Measurements from ENCODE around the gene TBCK.
"Not testable (repeated sequence)": the region's sequence is repeated elsewhere in the genome, so short reads cannot be mapped to it uniquely, and the experiment has no call there.

Gene TBCK

DNA sequence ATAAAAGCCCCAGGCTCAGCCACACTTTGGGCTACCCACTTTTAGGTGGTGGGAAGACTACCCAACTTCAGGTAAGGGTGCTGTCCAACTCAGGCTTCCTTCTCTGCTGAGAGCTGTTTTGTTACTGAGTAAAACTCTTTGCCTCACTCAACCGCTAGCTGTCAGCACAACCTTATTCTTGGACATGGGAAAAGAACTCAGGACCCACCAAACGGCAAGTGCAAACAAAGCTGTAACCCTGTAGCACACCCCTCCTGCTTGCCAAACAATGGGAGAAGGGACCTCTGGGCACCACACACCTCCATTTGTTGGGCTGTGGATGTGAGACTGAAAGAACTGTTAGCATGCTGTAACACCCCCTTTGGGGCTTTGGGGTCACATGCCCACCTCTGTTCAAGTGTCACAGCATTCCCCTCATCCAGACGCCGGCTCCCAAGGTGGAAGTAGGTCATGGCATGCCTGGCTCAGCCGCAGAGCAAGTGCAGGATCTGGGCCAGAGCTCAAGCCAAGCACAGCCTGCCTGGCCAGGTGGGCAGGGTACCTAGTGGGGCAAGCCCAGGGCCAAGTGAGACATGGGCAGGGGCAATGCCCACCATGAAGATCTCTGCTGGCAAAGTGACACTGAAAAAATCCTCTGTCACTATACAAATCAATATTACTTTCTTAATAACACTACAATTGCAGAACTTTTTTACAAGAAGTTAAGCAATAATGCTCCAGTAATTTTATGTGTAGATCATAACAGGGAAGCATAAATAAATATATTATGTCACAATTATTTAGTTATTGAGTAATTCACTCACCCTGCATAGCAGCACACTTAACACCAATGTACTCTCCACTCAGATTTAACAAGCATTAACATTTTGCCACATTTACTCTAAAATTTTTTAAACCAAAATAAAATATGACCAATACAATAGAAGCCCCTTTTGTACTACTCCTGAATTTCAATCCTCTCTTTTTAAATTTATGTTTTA lies 107.2 kb downstream of the TBCK start:
- DNase-seq = no peak

DNA sequence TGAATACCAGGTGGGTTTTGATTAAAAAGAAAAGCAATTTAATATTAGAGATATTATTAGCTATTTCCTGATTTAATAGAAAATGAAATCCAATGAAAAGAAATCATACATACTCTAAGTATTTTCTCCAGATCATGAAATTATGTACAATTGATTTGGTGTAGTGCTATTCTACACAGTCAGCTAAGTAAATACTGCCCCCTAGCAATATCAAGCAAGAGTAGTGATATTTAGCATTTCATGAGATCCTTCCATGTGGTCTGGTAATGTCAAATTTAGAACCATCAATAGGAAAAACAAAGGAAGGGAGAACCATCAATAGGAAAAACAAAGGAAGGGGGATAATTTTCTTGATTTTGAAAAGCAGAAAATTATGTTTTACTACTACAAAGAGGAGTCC lies 114.6 kb downstream of the TBCK start:
- DNase-seq = peak; percentile 25

DNA sequence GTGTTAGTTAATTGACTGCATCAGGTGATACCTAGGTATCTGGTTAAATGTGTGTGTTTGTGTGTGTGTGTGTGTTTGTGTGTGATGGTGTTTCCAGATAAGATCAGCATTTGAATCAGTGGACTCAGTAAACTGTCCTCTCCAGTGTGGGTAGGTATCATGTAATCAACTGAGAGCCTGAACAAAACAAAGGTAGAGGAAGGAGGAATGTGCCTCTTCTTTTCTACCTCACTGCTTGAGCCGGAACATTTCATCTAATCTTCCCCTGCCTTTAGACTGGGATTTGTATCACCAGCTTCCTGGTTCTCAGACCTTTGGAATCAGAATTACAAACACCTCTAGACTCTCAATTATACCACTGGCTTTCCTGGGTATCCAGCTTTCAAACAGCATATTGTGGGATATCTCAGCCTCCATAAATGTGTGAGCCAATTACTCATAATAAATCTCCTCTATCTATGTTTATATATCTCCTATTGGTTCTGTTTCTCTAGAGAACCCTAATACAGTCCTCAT lies 120.5 kb downstream of the TBCK start:
- no peak for DNase-seq

DNA sequence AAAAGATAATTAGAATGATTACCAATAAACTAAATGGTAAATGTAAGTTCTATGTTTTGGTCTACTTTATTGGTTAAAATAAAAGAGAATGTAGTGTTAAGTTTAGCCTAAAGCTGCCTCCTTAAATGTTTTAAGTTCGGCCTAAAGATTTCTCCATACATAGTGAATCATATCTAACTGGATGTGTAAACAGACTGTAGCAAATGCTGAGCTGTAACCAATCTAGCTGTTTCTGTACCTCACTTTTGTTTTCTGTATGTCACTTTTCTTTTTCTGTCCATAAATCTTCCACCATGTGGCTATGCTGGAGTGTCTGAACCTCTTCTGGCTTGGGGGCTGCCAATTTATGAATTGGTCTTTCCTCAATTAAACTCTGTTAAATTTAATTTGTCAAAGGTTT lies 121.2 kb downstream of the TBCK start:
- DNase-seq = no peak

DNA sequence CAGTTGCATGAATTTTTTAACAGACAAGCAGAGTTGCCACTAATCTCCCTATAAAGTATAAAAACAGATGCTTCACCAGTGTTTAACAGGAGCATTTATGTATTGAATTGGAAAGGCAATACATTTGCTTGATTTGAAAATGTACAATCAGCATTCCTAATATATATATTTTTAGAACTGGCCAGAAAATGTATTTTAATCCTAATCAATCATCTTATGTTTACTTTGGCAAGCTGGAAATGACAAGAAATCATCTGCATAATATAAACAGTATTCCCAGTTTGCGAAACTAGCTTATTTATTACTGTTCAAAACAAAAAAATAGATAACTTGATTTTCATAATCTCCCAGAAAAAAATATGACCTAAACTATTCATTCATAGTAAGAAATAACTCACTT lies 123.9 kb downstream of the TBCK start:
- DNase-seq = no peak

DNA sequence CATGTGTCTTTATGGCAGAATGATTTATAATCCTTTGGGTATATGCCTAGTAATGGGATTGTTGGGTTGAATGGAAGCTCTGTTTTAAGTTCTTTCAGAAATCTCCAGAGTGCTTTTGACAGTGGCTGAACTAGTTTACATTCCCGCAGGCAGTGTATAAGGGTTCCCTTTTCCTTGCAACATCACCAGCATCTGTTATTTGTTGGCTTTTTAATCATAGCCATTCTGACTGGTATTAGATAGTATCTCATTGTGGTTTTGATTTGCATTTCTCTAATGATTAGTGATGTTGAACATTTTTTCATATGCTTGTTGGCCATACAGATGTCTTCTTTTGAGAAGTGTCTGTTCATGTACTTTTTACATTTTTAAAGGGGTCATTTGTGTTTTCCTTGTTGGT lies 129.8 kb downstream of the TBCK start:
- no peak for DNase-seq

DNA sequence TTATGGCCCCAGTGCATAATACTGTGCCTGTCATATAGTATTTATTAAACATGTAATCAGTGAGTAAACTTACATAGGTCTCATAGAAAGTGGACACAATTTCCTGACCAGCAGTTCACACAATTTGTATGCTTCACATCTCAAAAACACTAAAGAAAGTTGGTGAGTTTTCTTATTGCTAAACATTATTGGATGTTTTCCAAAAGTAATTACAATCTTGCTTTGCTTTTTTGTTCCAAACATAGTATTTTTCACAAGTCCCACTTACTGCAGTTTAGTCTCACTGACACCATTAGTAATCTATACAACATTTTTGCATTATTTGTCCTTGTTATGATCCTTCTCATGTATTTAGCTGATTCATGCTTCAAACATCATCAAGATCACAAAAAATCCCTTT lies 132.5 kb downstream of the TBCK start:
- DNase-seq = no peak

DNA sequence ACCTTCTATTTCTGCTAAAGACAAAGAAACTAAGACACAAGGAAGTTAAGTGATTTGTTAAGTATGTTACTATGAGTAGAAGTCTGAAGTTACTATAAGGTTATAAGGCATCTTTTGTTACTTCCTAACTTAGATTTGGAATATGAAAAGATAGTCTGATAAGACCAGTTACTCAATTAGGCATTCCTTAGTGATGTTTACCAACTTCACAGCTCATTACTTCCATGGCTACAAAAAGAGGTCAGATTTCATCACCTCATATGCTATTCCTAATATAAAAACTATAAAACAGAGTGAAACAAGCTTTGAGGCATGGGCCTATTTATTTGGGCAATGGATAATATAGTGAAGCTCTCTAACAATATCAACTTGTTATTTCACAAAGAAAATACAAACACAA lies 143.1 kb downstream of the TBCK start:
- no peak for DNase-seq

DNA sequence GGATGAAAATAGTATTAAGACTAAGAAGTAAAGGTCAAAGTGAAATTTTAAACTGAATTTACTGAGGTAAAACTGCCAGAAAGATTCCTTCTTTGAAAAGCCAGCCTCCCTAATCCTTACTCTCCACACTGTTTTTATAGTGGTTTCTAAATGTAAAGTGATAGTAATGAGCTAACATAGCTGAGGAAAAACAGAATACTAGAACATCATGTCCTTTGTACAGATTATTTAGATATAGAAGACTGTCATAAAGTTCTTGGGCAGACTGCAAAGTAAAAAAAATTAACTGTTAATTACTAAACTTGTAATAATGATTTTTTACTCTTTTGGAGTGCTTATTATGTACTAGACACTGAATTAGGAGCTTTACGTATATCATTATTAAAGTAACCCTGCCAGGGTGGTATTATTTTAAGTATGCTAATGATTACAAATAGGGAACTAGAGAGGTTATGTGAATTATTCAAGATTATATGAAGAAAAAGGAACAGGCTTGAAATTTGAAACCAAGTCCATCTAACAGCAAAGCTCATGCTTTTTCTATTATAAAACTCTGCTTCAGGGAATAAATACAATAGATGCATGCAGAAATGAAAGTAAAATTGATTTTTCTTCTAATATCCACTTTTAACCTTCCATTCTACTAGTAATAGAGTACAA lies 150.5 kb downstream of the TBCK start:
- DNase-seq = peak; percentile 2

DNA sequence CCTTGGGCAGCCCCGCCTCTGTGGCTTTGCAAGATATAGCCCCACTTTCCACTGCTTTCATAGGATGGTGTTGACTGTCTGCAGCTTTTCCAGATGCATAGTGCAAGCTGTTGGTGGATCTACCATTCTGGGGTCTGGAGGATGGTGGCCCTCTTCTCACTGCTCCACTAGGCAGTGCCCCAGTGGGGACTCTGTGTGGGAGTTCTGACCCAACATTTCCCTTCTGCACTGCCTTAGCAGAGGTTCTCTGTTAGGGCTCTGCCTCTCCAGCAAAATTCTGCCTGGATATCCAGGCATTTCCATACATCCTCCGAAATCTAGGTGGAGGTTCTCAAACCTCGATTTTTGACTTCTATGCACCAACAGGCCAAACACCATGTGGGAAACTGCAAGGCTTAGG lies 153.7 kb downstream of the TBCK start:
- DNase-seq = no peak

DNA sequence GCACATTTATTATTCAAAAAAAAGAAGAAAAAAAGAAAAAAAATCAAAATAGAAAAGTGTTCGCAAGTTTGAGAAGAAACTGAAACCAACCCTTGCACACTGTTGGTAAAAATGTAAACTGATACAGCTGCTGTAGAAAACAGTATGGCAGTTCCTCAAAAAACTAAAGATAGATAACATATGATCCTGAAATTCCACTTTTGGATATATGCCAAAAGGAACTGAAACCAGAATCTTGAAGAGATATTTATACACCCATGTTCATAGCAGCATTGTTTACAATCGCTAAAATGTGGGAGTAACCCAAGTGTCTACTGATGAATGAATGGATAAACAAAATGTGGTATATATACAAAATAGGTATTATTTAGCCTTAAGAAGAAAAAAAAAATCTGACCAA lies 155.4 kb downstream of the TBCK start:
- DNase-seq = no peak

DNA sequence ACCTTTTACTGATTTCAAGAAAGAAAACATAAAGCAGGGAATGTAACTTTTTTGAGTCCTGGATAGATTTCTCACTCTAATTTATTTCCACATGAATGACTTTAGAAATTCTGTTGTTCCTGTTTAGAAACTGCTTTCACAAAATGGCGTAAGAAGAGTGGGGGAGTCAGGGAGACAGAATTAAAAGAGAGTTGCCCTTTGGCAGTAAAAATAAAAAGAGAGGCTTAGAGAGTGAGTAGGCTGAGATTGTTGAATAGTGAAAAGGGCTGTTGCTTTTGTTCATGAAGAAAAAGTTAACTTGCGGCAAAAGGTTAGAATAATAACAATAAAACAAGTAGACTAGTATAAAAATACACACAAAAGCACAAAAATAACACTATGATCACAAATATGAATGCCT lies 166.1 kb downstream of the TBCK start:
- DNase-seq = no peak

DNA sequence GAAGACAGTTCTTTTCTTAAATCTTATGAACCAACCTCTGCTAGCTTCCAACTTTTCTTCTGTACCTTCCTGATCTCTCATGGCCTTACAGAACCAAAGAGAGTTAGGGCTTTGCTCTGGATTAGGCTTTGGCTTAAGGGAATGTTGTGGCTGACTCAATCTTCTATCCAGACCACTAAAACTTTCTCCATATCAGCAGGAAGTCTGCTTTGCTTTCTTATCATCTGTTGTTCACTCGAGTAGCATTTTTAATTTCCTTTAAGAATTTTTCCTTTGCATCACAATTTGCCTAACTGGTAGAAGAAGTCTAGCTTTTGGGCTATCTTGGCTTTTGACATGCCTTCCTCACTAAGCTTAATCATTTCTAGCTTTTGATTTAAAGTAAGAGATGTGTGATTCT lies 167.0 kb downstream of the TBCK start:
- no peak for DNase-seq

DNA sequence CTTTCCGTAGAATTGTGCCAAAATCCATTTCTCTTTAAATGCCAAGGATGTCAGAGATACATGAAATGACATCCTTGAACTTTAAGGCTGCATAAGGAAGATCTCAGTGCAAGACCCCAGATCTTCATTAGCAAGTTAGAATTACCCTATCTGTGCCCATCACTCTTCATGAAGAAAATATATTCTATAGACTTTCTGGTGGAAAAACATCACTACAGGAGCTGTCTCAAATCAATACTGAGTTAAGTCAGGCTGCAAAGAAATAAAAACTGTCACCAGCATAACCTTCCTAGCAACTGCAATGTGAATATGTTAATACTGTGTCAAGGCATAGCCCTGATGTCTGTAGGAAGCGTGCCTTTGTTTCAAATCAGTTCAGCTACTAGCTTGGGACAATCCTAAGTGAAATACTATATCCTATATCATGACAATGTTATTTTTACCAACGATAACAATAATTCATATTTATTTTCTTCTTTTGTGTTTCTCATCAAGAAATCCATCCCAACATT lies 173.3 kb downstream of the TBCK start:
- DNase-seq = no peak

DNA sequence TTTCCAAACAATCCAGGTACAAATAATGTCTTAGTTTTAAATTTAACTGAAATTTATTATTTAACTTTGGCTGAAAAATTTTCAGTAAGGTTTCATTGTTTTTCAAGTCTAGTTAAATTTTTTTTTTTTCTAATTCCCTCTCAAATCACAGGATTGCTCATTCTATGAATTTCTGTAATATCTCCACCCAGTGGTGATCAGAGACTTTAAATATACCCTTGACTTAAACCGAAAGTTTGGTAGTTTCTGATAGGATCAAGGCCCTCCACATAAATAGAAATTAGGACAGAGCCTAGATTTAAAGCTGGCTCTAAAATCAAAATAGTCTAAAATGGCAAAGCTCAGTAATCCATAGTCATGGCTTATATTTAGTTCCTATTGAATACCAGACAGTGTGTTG lies 175.4 kb downstream of the TBCK start:
- DNase-seq = no peak

DNA sequence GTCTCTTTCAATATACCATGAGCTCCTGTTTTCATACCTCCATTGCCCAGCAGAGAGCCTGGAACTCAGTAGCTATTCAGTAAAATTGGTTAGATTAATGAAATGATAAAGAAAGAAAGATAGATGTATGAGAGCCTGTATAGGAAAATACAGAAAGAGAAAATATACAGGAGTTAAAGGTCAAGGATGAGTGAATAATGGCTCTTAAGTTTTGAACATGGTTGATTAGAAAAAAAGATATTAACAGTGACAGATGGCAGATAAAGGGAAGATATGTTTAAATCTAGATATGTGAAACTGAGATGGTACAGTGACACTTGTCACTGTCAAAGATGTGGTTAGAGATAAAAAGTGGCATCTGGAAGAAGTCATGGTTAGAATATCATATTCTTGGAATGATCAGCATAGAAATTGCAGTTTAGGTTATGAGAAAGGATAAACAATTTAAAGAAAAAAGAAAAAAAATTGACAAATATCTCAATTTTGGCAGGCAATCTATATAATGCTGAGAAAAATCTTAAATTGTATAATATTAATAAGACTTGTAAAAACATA lies 179.2 kb downstream of the TBCK start:
- no peak for DNase-seq

DNA sequence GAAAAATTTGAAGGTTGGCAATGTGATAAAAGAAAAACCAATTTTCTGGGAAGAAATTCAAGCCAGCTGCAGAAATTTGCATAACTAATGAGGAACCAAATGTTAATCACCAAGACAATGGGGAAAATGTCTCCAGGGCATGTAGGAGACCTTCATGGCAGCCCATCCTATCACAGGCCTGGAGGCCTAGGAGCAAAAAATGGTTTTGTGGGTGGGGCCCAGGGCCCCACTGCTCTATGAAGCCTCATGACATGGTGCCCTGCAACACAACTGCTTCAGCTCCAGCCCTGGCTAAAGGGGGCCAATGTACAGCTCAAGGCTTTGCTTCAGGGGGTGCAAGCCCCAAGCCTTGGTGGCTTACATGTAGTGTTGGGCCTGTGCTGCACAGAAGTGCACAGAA lies 184.0 kb downstream of the TBCK start:
- DNase-seq = no peak

DNA sequence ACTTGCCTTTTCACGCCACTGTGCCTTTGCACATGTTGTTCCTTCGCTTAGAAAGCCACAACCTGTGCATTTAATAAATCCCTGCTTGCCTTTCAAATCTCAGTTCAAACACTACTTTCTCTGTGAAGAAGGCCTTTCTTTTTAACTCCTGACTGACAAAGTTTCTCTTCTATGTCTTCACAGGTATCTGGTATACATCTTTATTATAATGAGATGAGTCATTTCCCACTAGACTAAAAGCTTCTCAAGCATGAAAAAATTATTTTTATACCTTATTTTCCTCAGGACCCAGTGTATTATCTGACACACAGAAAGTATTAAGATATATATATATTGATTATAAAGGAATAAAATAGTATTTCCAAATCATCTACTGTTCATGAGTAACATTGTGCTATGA lies 189.9 kb downstream of the TBCK start:
- DNase-seq = no peak

DNA sequence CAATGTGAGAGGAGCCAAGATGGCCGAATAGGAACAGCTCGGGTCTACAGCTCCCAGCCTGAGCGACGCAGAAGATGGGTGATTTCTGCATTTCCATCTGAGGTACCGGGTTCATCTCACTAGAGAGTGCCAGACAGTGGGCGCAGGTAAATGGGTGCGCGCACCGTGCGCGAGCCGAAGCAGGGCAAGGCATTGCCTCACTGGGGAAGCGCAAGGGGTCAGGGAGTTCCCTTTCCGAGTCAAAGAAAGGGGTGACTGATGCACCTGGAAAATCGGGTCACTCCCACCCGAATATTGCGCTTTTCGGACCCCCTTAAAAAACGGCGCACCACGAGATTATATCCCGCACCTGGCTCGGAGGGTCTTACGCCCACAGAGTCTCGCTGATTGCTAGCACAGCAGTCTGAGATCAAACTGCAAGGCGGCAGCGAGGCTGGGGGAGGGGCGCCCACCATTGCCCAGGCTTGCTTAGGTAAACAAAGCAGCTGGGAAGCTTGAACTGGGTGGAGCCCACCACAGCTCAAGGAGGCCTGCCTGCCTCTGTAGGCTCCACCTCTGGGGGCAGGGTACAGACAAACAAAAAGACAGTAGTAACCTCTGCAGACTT lies 196.0 kb downstream of the TBCK start:
- DNase-seq = not testable (repeated sequence)

DNA sequence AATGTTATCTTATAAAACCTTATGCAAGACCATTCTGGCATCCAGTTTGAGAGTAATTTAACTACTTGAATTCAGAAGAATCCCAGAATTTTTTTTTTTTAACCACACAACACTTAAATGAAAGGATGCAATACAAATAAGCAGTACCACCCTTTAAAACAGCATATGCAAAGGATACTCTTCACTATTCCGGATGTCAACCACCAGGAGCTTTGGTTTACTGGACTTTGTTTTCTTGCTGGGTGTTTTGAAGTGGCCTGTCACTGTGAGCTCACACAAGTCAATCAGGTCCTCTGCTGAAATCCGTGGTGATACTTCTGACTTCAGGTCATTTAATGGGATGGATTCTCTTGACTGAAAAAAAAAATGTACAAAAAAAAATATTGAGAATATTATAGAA lies 200.0 kb downstream of the TBCK start:
- no peak for DNase-seq

DNA sequence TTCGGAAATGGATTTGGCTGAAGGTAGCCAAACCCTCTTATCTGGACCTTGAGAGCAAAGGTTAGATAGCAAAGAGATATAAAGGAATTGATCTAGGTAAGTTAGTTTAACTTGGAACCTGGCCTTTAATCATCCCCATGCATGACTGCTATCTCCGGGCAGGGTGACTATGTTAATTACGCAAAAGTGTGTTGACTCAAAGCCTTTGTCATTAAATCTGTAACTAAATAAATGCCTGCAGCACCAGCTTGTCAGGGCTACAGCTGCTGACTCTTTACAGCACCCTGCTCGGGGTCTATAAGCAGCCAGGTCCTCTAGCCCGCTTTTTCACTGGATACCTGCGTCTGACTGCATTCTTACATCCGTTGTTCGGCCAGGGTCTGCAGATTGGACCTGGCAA lies 201.7 kb downstream of the TBCK start:
- DNase-seq = no peak

DNA sequence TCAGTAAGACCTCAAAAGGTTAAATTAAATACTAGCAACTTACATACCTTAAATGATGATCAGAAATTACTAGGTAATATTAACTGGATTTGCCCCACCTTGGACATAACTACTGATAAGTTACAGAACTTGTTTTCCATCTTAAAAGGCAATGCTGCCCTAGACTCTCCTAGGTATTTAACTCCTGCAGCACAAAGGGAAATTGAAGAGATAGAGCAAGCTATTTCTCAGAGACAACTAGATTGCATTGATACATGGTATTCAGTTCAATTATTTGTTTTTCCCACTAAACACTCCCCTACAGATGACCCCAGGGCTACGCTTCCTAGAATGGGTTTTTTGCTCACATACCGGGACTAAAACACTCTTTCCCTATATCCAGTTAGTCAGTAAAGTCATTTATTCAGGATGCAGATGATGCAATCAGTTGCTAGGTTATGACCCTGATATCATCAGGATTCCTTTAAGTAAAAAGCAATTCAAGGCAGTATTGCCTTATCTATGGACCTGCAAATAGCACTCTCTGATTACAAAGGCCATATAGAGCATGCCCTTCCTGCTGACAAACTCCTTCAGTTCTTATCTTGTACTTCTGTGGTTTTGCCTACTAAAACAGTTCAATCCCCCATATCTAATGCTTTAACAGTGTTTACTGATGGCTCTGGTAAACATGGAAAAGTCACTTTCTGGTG lies 204.1 kb downstream of the TBCK start:
- DNase-seq = not testable (repeated sequence)

DNA sequence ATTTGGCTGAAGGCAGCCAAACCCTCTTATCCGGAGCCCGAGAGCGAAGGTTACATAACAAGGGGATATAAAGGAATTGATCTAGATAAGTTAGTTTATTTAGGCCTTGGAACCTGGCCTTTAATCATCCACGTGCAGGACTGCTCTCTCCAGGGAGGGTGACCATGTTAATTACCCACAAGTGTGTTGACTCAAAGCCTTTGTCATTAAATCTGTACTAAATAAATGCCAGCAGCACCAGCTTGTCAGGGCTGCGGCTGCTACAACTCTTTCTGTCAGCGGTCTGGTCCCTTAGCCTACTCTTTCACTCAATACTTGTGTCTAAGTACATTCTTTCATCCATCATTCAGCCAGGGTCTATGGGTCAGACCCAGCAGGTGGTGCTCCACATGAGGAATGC lies 206.1 kb downstream of the TBCK start:
- DNase-seq = no peak
